Smooth muscle cell (in vitro differentiated cells): ENCODE results near the gene CEP85. TPM values are rescaled to one million over a fixed set of nuclear protein-coding genes. Genes with fewer than 3 reads are reported as not detected.

Experiments
- DNase-seq: peaks from one replicate; lab custom pipeline; 2025; ENCODE audit not compliant: unreplicated experiment; lab: John Stamatoyannopoulos, UW
- H2AFZ ChIP-seq: fragments of 200-600 bp; sonication (generic); 2 replicates; pipeline ENCODE4 v1.6.0; 2016; ENCODE audit warnings: antibody characterized with exemption, low read depth, mild to moderate bottlenecking
- H3F3A ChIP-seq: fragments of 200-600 bp; sonication (generic); 2 replicates; pipeline ENCODE4 v1.6.0; 2017; ENCODE audit warnings: antibody characterized with exemption, low read depth
- H3K27ac ChIP-seq: fragments of 200-600 bp; sonication (generic); 2 replicates; pipeline ENCODE4 v1.5.1; 2016; ENCODE audit warnings: low read depth, mild to moderate bottlenecking
- H3K27me3 ChIP-seq: fragments of 200-600 bp; sonication (generic); 2 replicates; pipeline ENCODE4 v1.6.1; 2016; ENCODE audit warnings: low read depth, mild to moderate bottlenecking
- H3K36me3 ChIP-seq: fragments of 200-600 bp; sonication (generic); 2 replicates; pipeline ENCODE4 v1.5.1; 2016; ENCODE audit warnings: low read depth
- H3K4me1 ChIP-seq: fragments of 200-600 bp; sonication (generic); 2 replicates; pipeline ENCODE4 v1.5.1; 2016; ENCODE audit warnings: low read depth
- H3K4me2 ChIP-seq: fragments of 200-600 bp; sonication (generic); 2 replicates; pipeline ENCODE4 v1.6.0; 2016; ENCODE audit warnings: mild to moderate bottlenecking
- H3K4me3 ChIP-seq: fragments of 200-600 bp; sonication (generic); 2 replicates; pipeline ENCODE4 v1.5.1; 2016; ENCODE audit warnings: mild to moderate bottlenecking
- H3K79me2 ChIP-seq: fragments of 200-600 bp; sonication (generic); 2 replicates; pipeline ENCODE4 v1.6.0; 2016; ENCODE audit warnings: low read depth, mild to moderate bottlenecking
- H3K9ac ChIP-seq: fragments of 200-600 bp; sonication (generic); 2 replicates; pipeline ENCODE4 v1.6.0; 2016; ENCODE audit warnings: low read depth
- H3K9me3 ChIP-seq: fragments of 200-600 bp; sonication (generic); replicated peaks from 2 replicates; pipeline ENCODE4 v1.5.1; 2016; ENCODE audit warnings: low read depth
- H4K20me1 ChIP-seq: fragments of 200-600 bp; sonication (generic); 2 replicates; pipeline ENCODE4 v1.6.0; 2016; ENCODE audit warnings: low read depth
- CTCF ChIP-seq: fragments of 200-600 bp; sonication (generic); IDR thresholded peaks from 2 replicates; pipeline ENCODE4 v1.5.1; 2017; ENCODE audit warnings: borderline replicate concordance, mild to moderate bottlenecking, antibody characterized with exemption; ENCODE audit not compliant: insufficient read depth, poor library complexity, severe bottlenecking
- WGBS: methylation state at CpG from one replicate; pipeline ENCODE4 v1.1.7; 2016; ENCODE audit warnings: low lambda C conversion rate; 5-methylcytosine and 5-hydroxymethylcytosine counted together
- polyA plus RNA-seq: library from polyadenylated mRNA; unstranded; fragments of >200 nt; fragmentation: Nextera tagmentation; extraction: Ambion mirVana; gene quantifications from 2 replicates; pipeline ENCODE4 v1.2.1, GENCODE V29; 2016
- total RNA-seq: library from RNA; depleted of rRNA; stranded (reverse); fragments of >200 nt; gene quantifications from 2 replicates; pipeline ENCODE4 v1.2.3, GENCODE V29; 2014

The CEP85 gene
- total and polyA plus RNA-seq, 2 experiments from 2014 or later, result 6.0 to 8.0 TPM

DNA sequence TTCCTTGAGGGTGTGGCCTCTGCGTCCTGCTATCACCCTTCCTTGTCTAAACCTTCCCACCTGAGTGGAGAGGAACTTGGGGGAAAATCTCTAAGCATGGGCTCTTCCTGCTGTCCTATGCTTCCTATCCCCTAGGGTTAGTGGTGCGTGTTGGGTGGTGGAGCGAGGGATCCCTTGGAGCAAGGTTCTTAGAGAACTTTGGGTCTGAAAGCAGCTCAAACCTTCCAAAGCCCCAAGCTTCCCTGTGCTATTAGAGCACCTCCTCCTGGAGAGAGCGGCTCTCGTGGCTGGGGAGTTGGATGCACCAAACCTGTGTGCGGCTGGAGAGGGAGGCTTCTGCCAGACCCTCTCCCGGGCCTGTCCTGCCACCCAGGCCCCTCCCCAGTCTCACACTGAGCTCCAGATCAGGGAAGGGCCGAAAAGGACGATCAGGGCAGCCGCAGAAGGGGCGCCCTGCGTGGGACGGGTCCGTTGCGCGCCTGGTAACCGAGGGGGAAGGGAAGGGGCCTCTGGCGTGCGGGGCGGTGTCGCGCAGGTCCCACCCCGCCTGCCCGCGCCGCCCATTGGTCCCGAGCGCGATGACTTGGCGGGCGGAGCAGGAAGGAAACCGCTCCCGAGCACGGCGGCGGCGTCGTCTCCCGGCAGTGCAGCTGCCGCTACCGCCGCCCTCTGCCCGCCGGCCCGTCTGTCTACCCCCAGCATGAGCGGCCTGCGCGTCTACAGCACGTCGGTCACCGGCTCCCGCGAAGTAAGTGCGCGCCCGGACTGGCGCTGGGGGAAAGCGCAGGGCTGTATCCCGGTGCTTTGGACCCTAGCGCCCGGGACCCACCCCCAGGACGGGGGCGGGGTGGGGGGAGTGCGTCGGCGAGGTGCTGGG is 45.7 kb downstream of the CEP85 start, which contains the start of gene SH3BGRL3:
SH3BGRL3 (plus strand) TSS at position 631 of the 877 bp plus-strand sequence; CDS start at position 701, 70 bp downstream.
- WGBS, result 4% methylated on average over 48 of the region's 66 CpGs
- no peaks in the 10 kb centered on the region for H3K79me2 ChIP-seq
- peaks cover 38% of the 10 kb centered on the region for H4K20me1 ChIP-seq
- H3K4me1 ChIP-seq, result peaks cover 57% of the 10 kb centered on the region
- peak; percentile 65 for DNase-seq
- peak within 1 kb of the TSS; percentile 96 for H3K27ac ChIP-seq
- no peaks in the 10 kb centered on the region for H3K27me3 ChIP-seq
- no peaks in the 10 kb centered on the region for H3K9me3 ChIP-seq
- H3F3A ChIP-seq, result peaks cover 49% of the 10 kb centered on the region
- H2AFZ ChIP-seq, result no peak within 1 kb of the TSS
- TF ChIP-seq CTCF, result peak; percentile 43
- H3K36me3 ChIP-seq, result no peaks in the 10 kb centered on the region
- peak within 1 kb of the TSS; percentile 94 for H3K4me2 ChIP-seq
- H3K4me3 ChIP-seq, result peak within 1 kb of the TSS; percentile 67
- H3K9ac ChIP-seq, result peak within 1 kb of the TSS; percentile 89

- H3K4me1 ChIP-seq, result peaks cover 61% of the 10 kb centered on the region
- H3K4me3 ChIP-seq, result peak overlapping the region; percentile 67
- DNase-seq, result no peak
- no peaks in the 10 kb centered on the region for H3K79me2 ChIP-seq
- H3F3A ChIP-seq, result peaks cover 43% of the 10 kb centered on the region
- WGBS, result 38% methylated on average over 16 of the region's 20 CpGs
- H4K20me1 ChIP-seq, result peaks cover 38% of the 10 kb centered on the region
- no peaks in the 10 kb centered on the region for H3K36me3 ChIP-seq
- peak overlapping the region; percentile 96 for H3K27ac ChIP-seq
- peak overlapping the region; percentile 89 for H3K9ac ChIP-seq
- no peaks in the 10 kb centered on the region for H3K9me3 ChIP-seq
- no peak for TF ChIP-seq CTCF
- no peak overlapping the region for H2AFZ ChIP-seq
- H3K4me2 ChIP-seq, result peak overlapping the region; percentile 94
- no peaks in the 10 kb centered on the region for H3K27me3 ChIP-seq
Measured at GRCh38 chr1:26280333-26281042, 46.5 kb downstream of the CEP85 start.

- Histone ChIP-seq H3K27me3 (no peaks in the 10 kb centered on the region), H2AFZ (no peak overlapping the region), H3F3A (peaks cover 36% of the 10 kb centered on the region), H3K4me3 (peak overlapping the region; percentile 67), H3K4me2 (peak overlapping the region; percentile 94), H3K79me2 (no peaks in the 10 kb centered on the region), H3K4me1 (peaks cover 59% of the 10 kb centered on the region), H3K36me3 (no peaks in the 10 kb centered on the region), H3K27ac (peak overlapping the region; percentile 96), H3K9me3 (no peaks in the 10 kb centered on the region), H4K20me1 (peaks cover 38% of the 10 kb centered on the region), H3K9ac (no peak overlapping the region)
- DNase-seq, result no peak
- whole genome bisulfite sequencing, result 93% methylated on average over 5 of the region's 5 CpGs
- no peak for TF ChIP-seq CTCF
Measured at GRCh38 chr1:26281091-26281958, 47.3 kb downstream of the CEP85 start.
